Epithelial cell of esophagus (primary cell): ENCODE results near the gene ALLC.

Source experiments
- DNase-seq: peaks from one replicate; pipeline ENCODE4 v3.0.0; 2010; ENCODE audit warnings: low read depth
- H3K4me3 ChIP-seq: 2 replicates; pipeline ENCODE4 v1.5.1; 2011; ENCODE audit warnings: mild to moderate bottlenecking, low read length, control low read depth
- CTCF ChIP-seq: IDR thresholded peaks from 2 replicates; pipeline ENCODE4 v1.5.1; 2011; ENCODE audit warnings: low read depth, mild to moderate bottlenecking, low read length, control low read depth, inconsistent platforms; ENCODE audit not compliant: insufficient read depth; ENCODE audit errors: missing control alignments

Gene ALLC

DNA sequence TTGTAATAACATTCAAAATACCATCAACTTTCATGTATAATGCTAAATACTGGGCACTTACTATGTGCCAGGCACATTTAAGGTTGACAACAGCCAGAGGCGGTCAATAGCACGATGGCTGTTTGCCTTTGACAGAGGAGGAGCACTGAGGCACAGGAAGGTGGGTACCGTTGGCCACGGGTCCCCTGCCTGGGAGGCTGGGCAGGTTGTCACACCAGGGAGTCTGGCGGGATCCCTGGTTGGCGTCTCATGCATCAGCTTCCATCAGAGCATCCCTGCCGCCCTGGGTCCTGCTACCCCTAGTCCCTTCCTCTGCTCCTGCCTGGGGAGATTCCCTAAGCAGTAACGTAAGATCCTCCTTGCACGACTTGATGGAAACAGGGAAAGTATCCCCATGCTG, 19.4 kb downstream of the ALLC start:
- no peak for TF ChIP-seq CTCF
- H3K4me3 ChIP-seq: no peak overlapping the region
- DNase-seq: no peak

DNA sequence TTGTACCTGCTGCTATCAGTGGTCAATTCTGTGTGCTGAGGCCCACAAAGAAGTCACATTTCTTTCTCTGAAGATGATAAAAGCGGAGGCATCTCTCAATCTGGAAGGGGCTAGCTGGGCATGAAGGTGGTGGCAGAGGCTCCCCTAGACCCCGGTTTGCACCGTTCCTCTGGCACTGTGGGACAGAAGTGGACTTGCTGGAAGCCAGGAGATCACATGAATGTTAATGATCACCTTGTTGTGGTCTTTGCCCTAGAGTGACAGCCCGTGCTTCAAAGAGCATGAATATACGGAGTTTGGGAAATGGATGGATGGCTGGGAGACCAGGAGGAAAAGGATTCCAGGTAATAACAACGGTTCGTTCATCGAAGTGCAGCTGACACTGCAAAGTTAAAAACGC, 20.2 kb downstream of the ALLC start:
- no peak for DNase-seq
- no peak for TF ChIP-seq CTCF
- no peak overlapping the region for H3K4me3 ChIP-seq

DNA sequence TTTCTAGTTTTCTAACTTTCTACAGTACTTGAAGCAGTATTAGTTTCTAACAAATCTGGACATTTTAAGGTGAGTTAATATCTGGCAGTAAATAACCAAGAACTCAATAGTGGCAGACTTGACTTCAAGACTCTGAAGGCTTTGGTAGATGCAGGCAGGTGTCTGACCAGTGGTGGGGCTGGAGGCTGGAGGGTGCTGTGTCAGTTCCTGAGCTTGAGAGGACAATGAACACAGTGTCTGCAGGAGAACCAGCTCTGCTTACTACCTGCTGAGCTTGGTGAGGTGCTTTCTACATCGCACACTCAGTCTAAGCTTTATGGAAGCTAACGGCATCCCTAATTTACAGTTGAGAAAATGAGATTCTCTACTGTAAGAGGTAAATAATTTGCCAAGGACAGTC, 21.2 kb downstream of the ALLC start:
- DNase-seq: no peak
- H3K4me3 ChIP-seq: no peak overlapping the region
- no peak for TF ChIP-seq CTCF

- TF ChIP-seq CTCF: no peak
- no peak for DNase-seq
- no peak overlapping the region for H3K4me3 ChIP-seq
Observed at GRCh38 chr2:3679616-3680393, 21.8 kb downstream of the ALLC start.

- DNase-seq: no peak
- H3K4me3 ChIP-seq: no peak overlapping the region
- no peak for TF ChIP-seq CTCF
Observed at GRCh38 chr2:3680548-3681345, 22.7 kb downstream of the ALLC start.

DNA sequence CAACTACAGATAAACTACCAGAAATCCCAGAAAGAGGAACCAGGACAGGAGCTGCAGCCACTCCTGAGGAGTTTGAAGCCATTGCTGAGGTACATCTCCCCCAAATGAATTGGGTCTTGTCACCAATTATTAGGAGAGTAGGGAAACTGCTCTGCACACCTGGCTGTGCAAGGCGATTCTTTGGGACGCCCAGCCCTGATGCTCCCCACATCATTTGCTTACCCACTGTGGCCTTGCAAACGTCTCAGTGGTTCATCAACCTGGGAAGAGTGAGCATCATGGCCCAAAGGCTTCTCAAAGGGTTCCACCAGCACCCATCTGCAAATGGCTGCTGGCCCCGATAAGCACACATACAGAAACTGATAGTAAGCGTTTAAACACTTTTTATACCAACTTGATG, 23.6 kb downstream of the ALLC start:
- no peak overlapping the region for H3K4me3 ChIP-seq
- DNase-seq: no peak
- no peak for TF ChIP-seq CTCF
